ENCODE data around the gene DCANP1. TPM values are rescaled to one million over a fixed set of nuclear protein-coding genes. Genes with fewer than 3 reads are reported as not detected.

The DCANP1 gene
- total RNA-seq, 1 experiment from 2014 or later, result not detected

GRCh38 chr5:135493406-135494180 lies 46.4 kb upstream of the DCANP1 start:
- TF ChIP-seq SP1 (IDR thresholded peaks at IDR 0.05; ENCODE audit: low read depth), result peak; percentile 26; the same call in 1 of the 2 replicates
- no peak for TF ChIP-seq YY1 (IDR thresholded peaks at IDR 0.05; ENCODE audit: extremely low read depth, insufficient replicate concordance, low read depth, low read length)
- TF ChIP-seq FOSL1 (IDR thresholded peaks at IDR 0.05; ENCODE audit: low read depth), result peak; percentile 69
- no peak for TF ChIP-seq SIN3A (IDR thresholded peaks at IDR 0.05; ENCODE audit: low read depth)
- TF ChIP-seq SRF (IDR thresholded peaks at IDR 0.05; ENCODE audit: low read depth), result no peak
- TF ChIP-seq CEBPB (IDR thresholded peaks at IDR 0.05; ENCODE audit: low read depth), result peak; percentile 77
- peak; percentile 45 for TF ChIP-seq JUND (IDR thresholded peaks at IDR 0.05)
- TF ChIP-seq CBX3 (IDR thresholded peaks at IDR 0.05; ENCODE audit: low read depth), result 0 out of 2 replicates have a peak, but pooled peaks have one; percentile 57
- Histone ChIP-seq H3K79me2 (ENCODE audit: insufficient read depth, low read length) (no peaks in the 10 kb centered on the region), H3K4me2 (ENCODE audit: low read length) (peak overlapping the region; percentile 27), H3K9me2 (ENCODE audit: insufficient read depth) (no peaks in the 10 kb centered on the region), H4K20me1 (ENCODE audit: insufficient read depth) (no peaks in the 10 kb centered on the region), H3K9ac (ENCODE audit: low read length) (no peak overlapping the region), H3K9me3 (ENCODE audit: control insufficient read depth in 1 of 2, insufficient read depth in 1 of 2, low read depth in 1 of 2, low read length in 2 of 2) (no peaks in the 10 kb centered on the region), H3K27me3 (ENCODE audit: insufficient read depth, low read length) (no peaks in the 10 kb centered on the region), H2AFZ (ENCODE audit: low read depth, low read length, poor library complexity, severe bottlenecking) (peak overlapping the region; percentile 19), H3K4me3 (replicated peaks in 1 of 2; ENCODE audit: low read depth in 1 of 2, low read length in 2 of 2) (no peak overlapping the region), H3K36me3 (ENCODE audit: control insufficient read depth in 1 of 2, insufficient read depth in 2 of 2, low read length in 2 of 2) (no peaks in the 10 kb centered on the region), H3K27ac (ENCODE audit: low read depth, low read length) (no peak overlapping the region), H3K4me1 (ENCODE audit: control insufficient read depth in 1 of 2, insufficient read depth in 2 of 2, low read length in 2 of 2) (peaks cover 4 to 40% of the 10 kb centered on the region in 2 experiments)
- CTCF ChIA-PET, result no interaction called here
- RAD21 ChIA-PET (ENCODE audit: low non-redundant PET in 1 of 2, low total read pairs in 2 of 2, uncharacterized antibody in 2 of 2, unreplicated experiment in 2 of 2), result no interaction called here
- intact Hi-C loops (cut with micrococcal nuclease), result no loop called here
- POLR2A ChIA-PET, result no interaction called here
- ATAC-seq, result no peak
- peak; percentile 31 for DNase-seq (ENCODE audit: low read depth, low spot score)
- no TSS peak for BruUV-seq (replicated peaks)

- DNase-seq (ENCODE audit: low read depth, low spot score), result no peak
- intact Hi-C loops (cut with micrococcal nuclease), result no loop called here
Measured at GRCh38 chr5:135492319-135492626, 45.1 kb upstream of the DCANP1 start.

More at GRCh38 chr5:135492319-135492626, 45.1 kb upstream of the DCANP1 start:
- no peaks in the 10 kb centered on the region for H3K36me3 ChIP-seq (ENCODE audit: control insufficient read depth in 1 of 2, insufficient read depth in 2 of 2, low read length in 2 of 2)
- TF ChIP-seq ATF3 (IDR thresholded peaks at IDR 0.05) (no peak), ZNF274 (IDR thresholded peaks at IDR 0.05; ENCODE audit: low read depth, low read length) (no peak), REST (IDR thresholded peaks at IDR 0.05; ENCODE audit: low read depth) (no peak), TCF7L2 (IDR thresholded peaks at IDR 0.05; ENCODE audit: borderline replicate concordance, extremely low read depth, insufficient read depth, insufficient read length) (no peak), CEBPB (IDR thresholded peaks at IDR 0.05; ENCODE audit: low read depth) (no peak), RAD21 (IDR thresholded peaks at IDR 0.05; ENCODE audit: low read depth) (no peak), ZFX (IDR thresholded peaks at IDR 0.05) (no peak)
- no peak overlapping the region for H3K27ac ChIP-seq (ENCODE audit: low read depth, low read length)
- no peak overlapping the region for H2AFZ ChIP-seq (ENCODE audit: low read depth, low read length, poor library complexity, severe bottlenecking)
- no peak overlapping the region for H3K9ac ChIP-seq (ENCODE audit: low read length)
- ChIA-PET CTCF (no interaction called here), RAD21 (ENCODE audit: low non-redundant PET in 1 of 2, low total read pairs in 2 of 2, uncharacterized antibody in 2 of 2, unreplicated experiment in 2 of 2) (no interaction called here), POLR2A (no interaction called here)
- no peak overlapping the region for H3K4me3 ChIP-seq (replicated peaks in 1 of 2; ENCODE audit: low read depth in 1 of 2, low read length in 2 of 2)
- ATAC-seq, result no peak
- no peaks in the 10 kb centered on the region for H3K79me2 ChIP-seq (ENCODE audit: insufficient read depth, low read length)
- H3K4me1 ChIP-seq (ENCODE audit: control insufficient read depth in 1 of 2, insufficient read depth in 2 of 2, low read length in 2 of 2), result peaks cover 13 to 33% of the 10 kb centered on the region in 2 experiments
- no peak overlapping the region for H3K4me2 ChIP-seq (ENCODE audit: low read length)
- H3K27me3 ChIP-seq (ENCODE audit: insufficient read depth, low read length), result no peaks in the 10 kb centered on the region
- no peaks in the 10 kb centered on the region for H3K9me3 ChIP-seq (ENCODE audit: control insufficient read depth in 1 of 2, insufficient read depth in 1 of 2, low read depth in 1 of 2, low read length in 2 of 2)
- BruUV-seq (replicated peaks), result no TSS peak
- no peaks in the 10 kb centered on the region for H4K20me1 ChIP-seq (ENCODE audit: insufficient read depth)
- no peaks in the 10 kb centered on the region for H3K9me2 ChIP-seq (ENCODE audit: insufficient read depth)
